Hematopoietic multipotent progenitor cell treated with erythropoietin and hydrocortisone succinate and interleukin-3 and kit ligand, for 15 days (in vitro differentiated cells): ENCODE results near the gene KRT13.

Experiments
- DNase-seq: peaks from one replicate; pipeline ENCODE4 v3.0.0-alpha.2; 2015; ENCODE audit warnings: low spot score

Gene KRT13

DNA sequence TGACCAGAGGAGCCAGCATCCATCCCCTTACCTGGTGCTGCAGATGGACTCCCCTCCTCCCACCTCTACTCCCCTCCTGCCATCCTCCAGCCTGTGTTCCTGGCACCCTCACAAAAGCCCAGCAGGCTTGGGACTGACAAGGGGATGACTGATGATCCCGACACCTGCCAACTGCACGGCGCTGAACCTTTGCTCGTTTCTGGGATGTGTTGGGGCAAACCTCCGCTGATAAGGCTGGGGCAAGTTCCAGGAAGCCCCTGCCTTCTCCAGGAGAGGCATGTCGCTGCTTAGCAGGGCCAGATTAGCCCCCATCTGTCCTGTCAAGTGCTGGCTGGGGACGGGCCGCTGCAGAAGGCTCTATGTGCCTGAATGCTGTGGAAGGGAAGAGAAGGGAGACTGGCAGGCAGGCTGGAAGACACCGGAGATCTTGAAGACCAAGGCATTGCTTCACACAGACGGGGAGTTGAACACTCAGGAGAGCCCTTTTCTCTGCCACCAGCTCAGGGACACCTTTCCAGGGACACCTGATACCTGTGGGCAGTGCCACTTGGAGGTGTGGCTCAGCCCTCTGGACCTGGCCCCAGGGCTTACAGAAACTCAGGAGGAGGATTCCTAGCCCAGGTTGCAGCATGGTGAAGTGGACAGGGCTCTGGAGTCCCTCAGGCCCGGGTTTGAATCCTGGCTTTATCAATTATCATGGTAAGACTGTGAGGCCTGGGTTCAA, 14.3 kb upstream of the KRT13 start:
- DNase-seq = no peak

DNA sequence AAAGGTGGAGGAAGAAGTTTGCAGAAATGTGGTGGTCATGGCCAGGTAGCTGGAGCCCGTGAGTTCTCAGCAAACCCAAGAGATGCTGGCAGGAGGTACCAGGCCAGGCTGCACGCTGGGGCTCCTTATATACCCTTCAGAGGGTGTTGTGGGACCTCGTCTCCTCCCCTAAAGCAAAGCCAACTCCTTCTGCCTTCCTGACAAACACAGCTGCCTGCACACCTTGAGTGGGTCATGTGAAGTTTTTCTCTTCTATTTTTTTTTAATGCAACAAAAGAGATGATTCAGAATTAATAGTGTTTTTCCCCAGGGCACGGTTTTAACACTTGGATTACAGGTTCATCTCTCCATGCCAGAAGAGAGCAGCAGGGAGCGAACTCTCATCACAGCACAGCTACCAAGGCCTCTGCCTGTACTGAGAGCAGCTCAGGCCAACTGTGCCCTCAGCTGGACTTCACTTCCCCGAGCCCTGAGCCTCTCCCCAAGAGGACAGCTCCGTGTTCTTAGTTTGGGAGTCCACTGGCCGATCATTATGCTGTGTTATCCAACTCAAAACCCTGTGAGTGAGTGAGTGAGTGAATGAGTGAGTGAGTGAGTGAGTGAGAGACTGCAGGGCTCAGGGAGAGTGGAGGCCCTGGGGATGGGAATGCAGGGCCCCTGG, 13.5 kb upstream of the KRT13 start, which contains the start of gene KRT15:
TSS of gene KRT15 (minus strand) at position 102 of the 661 bp plus-strand sequence. CDS start at position 39, 63 bp downstream.
- no peak for DNase-seq

DNA sequence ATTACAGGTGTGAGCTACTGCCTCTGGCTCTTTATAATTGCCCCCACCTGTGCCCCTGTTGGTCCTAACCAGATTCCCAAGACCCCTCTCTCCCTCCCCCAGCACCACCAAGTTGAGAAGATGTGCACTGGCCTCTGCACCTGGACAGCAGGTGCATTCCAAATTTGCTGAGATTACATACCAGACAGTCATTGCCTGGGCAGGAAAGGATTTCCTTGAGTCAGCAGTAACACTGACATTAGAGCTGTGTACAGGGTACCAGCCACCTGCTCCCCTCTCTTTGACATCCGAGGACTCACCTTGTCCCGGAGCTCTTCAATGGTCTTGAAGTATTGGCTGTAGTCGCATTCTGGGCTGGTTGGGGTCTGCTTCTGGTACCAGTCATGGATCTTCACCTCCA, 12.6 kb upstream of the KRT13 start:
- DNase-seq = no peak

DNA sequence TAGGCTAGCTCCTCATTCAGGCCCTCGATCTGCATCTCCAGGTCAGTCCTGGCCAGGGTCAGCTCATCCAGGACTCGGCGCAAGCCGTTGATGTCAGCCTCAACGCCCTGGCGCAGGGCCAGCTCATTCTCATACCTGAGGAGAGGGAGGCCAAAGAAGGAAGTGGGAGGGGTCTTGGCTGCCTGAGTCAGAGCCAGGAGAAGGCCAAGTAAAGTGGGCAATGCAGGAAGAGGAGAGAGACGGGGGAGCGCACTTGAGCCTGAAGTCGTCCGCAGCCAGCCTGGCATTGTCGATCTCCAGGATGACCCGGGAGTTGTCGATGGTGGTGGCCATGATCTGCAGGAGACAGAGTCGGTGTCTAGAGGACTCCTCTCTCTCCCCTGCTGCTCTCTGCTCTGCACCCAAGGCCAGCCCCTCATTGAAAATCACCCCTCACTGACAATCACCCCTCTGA, 11.4 kb upstream of the KRT13 start:
- no peak for DNase-seq

DNA sequence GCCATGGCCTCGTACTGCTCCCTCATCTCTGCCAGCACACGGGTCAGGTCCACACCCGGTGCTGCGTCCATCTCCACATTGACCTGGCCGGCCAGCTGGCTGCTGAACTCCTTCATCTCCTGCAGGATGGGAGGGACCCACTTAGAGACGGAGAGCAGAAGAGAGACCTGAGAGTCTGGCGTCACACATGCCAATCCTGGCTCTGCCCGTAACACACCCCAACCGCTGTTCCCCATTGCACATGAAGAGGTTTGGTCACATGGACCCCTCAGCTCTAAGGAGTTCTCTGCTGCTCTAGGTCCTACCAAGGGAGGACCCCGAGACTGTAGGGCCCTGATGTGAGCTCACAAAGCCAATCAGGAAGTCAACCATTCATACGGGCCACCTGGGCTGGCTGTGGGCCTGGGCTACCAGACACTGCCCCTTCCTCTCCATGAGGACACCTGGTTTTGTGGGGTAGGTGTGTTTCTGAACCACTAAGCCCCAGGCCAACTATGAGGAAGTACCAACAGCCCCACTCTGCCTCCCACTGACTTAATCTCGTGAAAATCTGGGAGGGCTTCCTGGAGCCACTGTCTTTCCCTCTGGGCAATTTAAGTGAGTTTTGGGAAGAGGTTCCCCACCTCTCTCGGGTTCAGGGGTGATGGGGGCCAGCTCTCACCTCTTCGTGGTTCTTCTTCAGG, 10.9 kb upstream of the KRT13 start:
- no peak for DNase-seq

DNA sequence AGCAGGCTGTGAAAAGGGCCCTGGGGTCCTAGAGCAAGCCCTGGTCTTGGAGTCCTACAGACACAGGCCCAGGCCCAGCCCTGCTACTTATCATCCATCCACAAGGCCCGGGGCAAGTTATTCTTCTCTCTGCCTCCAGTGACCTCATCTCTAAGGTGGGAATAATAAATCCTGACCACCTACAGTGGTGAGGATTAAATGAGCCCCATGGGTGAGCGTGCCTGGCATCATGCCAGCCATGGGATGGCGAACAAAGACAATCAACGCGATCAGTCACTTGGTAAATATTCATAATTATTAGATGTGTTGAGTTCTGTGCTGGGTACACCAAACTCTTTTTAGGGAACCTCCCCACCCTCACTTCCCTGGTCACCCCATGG, 7.7 kb upstream of the KRT13 start:
- DNase-seq = no peak

DNA sequence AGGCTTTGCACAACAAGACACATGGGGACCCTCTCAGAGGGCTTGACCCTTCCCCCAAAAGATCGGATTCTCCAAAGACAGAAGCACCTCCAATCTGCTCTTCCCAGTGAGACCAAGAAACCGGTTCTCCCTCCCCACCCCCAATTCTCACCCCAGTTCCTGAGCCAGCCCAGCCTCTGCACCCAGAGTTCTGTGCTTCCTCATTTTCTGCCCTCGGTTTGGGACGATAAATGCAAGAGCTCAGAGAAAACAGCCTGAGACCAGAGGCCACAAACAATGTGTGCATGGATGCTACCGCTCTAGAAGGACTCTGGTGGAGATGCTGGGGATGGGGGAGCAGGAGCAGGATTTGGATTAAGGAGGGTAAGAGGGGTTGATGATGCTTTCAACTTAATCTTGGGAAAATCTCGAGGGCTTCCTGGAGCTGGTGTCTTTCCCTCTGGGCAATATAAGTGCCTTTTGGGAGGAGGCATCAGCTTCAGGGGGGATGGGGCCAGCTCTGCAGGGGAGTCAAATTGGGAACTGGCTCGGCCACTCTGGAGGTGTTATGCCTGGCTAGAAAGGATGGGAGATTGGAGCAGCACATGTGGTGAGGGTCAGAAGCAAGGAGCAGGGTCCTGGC, 7.2 kb upstream of the KRT13 start:
- no peak for DNase-seq

DNA sequence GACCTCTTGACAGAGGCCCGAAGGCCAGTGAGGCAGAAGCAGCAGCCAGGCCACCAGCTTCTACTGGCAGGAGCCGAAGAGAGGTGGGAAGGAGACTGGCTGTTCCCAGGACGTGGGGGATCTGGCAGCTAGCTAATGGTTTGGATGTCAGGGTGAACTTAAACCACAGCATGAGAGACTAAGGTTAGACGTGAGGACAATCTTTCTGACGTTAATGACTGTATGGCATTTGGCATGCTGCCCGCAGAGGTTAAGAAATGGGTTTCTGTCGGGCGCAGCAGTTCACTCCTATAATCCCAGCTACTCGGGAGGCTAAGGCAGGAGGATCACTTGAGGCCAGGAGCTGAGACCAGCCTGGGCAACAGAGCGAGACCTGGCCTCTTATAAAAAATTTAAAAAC, 6.3 kb upstream of the KRT13 start:
- DNase-seq = no peak

DNA sequence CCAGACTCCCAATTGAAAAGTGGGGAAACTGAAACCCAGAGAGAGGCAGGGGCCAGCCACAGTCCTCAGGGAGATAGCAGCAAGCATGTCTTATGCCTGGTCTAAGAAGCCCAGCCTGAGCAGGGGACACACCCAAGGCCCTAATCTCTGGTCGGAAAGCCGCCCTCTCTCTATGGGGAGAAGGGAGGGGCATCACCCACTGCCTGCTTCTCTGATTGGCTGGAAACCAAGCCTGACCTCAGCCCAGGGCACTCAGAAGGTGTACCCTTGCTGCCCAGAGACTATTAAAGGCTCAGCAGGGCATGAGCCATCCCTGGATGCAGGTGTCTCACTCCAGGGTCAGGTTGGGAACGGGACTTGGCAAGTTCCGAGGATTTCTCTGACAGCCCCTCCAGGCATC, 5.7 kb upstream of the KRT13 start:
- DNase-seq = peak; percentile 83

DNA sequence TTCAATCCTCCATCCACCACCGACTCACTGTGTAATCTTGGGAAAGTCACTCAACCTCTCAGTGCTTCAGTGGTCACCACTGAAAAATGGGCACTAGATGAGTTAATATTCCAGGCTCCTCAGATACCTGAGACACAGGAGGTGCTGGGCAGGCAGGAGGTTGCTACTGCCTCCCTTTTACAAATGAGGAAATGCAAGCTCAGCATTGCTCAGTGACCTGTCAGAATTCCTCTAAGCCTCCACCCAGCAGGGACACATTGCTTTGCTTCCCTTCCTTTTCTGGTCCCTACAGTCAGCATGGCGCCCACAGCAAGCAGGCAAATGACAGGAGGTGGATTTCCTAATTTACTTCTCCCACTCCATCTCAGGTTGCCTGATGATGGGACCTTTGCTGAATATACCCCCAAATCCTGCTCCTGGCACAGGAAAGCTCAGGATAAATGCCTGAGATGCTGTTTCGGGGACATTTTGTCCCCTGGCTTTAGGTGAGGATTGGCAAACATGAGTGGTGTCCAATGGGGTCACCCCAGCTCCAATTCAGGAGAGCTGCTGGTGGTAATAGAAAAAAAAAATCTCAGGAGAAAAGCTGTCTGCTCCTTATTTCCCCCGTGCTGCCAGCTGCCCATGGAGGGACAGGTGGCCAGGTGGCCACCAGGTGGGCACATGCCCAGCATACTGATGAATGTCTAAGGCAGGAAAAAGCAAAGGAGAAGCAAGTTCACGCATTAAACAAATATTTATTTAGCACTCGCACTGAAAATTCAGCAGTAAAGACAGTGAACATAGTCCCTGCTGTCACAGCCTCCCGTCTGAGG, 5.0 kb upstream of the KRT13 start:
- DNase-seq = no peak

DNA sequence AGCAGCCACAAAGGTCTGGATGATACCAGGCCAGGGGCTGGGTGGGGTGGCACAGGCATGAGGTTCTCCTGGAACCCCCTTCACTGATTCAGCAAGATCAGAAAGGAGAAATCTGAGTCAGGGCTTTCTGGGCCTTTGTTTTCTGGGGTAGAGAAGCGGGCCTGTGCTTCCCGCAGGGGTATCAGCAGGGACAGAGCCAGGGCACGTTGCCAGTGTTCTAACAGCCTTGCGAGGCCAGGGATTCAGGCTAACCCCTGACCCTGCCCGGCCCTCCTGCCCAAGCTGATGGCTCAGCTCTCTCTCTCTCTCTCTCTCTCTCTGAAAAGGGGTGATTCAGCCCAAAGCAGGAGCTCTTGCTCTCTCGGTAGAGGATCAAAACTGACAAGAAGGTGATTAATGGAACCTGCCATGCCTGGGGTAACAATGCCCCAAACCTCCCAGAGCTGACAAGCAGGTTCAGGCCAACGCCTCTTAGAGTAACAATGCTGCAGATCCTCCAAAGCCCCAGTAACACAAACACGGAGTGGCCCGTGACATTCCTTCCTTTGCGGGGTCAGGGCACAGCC, 2.0 kb upstream of the KRT13 start:
- no peak for DNase-seq

DNA sequence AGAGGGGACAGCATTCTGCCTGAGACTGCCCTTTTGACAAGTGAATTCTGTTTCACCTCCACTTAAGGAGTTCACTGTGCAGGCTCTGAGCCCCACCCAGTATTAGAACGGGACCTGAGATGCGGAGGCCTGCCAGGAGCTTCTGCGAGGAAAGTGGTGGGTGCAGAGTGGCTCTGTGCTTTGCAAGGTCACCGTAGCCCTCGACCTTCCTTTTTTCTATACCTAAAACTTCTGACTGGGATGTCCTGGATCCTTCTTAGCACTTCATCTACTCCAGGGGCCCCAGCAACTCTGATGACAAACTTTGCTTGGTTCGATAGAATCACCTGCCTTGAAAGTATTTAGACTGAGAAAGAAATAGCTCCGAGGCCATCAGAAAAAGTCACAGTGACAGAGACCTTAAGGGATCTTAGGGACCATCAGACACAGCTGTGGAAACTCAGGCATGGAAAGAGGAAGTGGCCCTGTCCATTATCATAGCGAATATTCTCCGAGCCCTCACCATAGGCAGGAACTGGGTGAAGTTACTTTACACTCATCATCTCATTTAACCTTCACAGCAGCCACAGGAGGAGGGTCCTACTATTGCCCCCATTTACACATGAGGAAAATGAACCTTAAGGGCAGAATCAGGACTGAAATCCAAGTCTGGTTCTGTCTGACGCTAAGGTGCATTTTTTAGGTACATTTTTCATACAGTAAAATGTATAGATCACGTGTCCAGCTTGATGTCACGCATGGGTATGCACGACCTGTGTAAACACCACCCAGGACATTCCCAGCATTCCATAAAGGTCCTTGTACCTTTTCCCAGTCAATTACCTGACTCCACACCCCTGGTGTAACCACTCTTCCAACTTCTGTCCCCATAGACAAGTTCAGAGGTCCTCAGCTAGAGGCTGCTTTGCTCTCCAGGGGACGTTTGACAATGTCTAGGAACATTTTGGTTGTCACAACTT, 676 bp upstream of the KRT13 start:
- no peak for DNase-seq

DNA sequence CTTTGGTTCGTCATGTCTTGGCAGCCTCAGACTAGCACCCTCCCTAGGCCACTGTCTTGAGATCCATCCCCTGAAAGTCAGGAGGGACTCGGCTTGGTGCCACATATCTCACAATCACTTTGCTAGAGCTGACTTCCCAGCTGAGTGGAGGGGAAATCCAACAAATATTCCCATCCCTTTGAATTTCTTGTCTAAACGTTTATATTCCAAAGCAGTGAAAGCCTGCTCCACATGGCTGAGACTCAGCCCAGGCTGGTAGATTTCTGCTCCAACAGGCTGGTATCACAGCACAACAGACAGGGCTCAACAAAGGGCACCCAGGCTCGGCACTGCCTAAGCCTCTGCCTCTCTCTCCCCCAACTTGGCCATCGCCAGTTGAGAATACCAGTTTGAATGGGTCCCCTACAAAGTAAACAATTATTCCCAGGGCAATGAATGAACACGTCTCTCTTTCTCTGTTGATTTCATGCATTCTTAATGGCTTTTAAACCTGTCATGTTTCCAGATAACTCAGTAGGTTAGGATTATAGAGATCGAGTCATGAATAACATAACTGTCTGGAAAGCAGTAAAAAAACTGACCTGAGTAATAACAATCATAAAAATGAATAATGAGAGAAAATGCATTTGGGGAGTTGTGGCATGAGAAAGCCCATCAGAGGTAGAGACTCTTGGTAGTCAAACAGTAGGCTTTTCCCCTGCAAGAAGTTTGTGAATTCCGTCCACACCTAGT, 1.0 kb downstream of the KRT13 start:
- DNase-seq = no peak

DNA sequence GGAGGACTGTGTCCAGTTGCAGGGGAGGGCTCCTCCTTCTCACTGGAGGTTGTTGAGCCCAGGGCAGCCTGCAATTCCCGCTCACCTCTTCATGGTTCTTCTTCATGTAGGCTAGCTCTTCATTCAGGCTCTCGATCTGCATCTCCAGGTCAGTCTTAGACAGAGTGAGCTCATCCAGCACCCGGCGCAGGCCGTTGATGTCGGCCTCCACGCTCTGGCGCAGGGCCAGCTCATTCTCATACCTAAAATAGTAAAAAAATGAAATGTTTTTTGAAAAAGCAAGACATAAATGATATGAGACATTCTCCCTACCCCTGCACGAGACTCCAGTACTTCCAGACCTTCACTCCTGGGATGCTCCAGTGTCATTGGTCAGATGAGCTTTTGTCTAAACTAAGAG, 2.2 kb downstream of the KRT13 start:
- DNase-seq = no peak

DNA sequence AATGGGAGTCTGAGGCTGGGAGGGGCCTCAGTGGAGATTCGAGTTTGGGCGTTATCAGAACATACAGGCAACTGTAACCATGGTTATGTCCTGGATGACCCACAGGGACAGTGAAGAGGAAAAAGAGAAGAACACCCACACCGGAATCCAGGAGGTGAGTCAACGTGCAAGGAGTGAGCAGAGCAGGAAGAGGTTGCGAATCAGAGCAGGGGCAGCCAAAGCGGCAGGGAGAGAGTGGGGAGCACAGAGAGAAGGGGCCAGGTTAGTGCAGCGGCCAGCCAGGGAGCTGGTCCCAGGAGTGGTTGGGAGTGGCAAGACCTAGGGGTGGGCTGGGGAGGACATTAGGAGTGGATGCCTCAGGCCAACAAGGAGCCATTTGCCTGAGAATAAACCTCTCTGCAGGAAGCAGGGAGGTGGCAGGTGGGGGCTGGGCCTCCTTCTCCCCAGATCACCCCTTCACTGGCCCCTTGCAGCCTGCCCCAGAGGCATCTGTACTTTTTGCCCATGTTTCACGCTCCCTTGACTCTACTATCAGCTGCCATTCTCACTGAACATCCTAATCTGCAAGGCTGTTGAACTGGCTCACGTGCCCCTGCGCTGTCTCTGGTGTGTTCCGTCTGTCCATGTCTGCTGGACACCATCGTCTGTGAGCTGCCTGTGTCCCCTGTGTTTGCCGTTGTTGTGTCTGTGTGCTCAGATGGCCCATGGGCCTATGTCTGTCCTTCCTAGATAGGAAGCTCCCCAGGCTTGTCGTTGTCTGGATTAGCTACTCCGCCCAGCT, 5.1 kb downstream of the KRT13 start:
- peak; percentile 66 for DNase-seq

DNA sequence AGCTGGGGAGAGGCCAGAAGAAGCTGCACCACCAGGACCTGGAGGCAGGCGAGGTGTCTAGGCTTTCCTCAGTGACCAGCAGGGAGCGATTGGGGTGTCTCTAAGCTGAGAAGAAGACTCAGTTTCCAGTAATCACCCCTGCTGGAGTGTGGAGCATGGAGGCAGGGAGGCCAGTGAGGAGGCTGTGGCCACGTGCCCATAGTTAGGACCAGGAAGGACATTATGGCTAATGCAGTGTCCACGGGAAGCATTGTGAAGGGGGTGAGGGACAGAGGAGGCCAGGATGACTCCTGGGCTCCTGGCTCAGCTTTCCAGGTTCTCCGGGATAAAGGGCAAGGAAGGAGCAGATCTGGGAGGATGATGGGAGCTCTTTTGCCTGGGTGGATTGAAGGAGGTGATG, 5.7 kb downstream of the KRT13 start:
- no peak for DNase-seq

DNA sequence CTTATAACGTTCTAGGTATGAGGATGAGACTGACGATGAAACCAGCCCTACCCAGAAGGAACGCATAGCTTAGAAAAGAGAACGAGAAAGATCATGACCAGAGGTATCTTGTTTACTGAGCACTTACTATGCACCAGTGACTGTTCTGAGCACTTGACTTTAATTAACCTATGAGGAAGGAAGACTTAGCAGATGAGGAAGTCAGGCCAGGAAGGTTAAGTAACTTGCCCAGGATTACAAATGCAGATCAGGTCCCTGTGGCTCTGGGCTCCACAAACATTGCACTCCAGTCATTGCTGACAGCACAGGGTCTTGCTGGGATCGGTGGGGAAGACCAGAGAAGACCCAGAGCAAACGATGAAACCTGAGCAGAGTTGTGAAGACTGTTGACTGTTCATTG, 7.1 kb downstream of the KRT13 start:
- no peak for DNase-seq

DNA sequence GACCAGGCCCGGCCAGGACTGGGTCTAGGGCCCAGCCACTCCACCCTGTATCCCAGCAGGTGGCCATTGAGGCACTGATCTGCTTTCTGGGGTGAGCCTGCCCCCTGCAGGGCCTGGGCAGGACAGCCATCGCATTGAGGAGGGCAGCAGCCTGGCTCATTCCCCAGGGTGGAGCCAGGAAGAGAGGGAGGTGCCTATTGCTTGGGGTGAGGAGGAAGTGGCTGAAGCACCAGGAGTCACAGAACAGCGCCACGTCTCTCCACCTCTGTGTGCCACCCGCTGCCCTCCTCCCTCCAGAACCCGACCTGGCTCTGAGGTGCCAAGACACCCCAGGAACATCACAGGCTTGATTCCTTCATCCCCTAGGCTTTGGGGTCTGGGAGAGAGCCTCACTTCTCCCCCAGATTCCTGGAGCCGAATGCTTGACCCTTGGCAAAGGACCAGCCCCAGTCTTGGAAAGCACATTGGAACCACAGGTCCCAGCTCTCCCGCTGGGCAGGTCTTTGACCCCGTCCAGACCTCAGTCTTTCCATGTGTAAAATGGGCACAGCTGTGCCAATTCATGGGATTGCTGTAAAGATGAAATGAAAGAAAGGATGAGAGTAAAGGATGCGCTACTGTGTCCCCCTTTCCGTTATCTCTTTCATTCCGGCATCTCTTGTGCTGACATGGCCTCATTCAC, 8.5 kb downstream of the KRT13 start:
- DNase-seq = peak; percentile 74
